Subcutaneous adipose tissue (tissue), 4 donors: Measurements from ENCODE around the gene RIIAD1. TPM values are rescaled to one million over a fixed set of nuclear protein-coding genes. Genes with fewer than 3 reads are reported as not detected.

Experiments used
- CTCF ChIP-seq: fragments of 450-650 bp; IDR thresholded peaks from one replicate; pipeline ENCODE4 v1.5.1; 2016; ENCODE audit warnings: low read depth, mild to moderate bottlenecking, control low read depth, antibody characterized with exemption, moderate library complexity
- total RNA-seq, 4 donors: library from RNA; depleted of rRNA; stranded (reverse); fragments of >200 nt; gene quantifications; one replicate each; pipeline ENCODE4 v1.1.0, GENCODE V29; 2016

RIIAD1 gene
- total RNA-seq, 4 donors from 2014 or later = not detected

- TF ChIP-seq CTCF = no peak
These were observed 31.8 kb upstream of the RIIAD1 start for GRCh38 chr1:151689494-151689893.

- TF ChIP-seq CTCF = no peak
These were observed 29.1 kb upstream of the RIIAD1 start for GRCh38 chr1:151692226-151692625.

- no peak for TF ChIP-seq CTCF
These were observed 28.2 kb upstream of the RIIAD1 start for GRCh38 chr1:151693057-151693651.

GRCh38 chr1:151701515-151701914, 19.8 kb upstream of the RIIAD1 start:
- no peak for TF ChIP-seq CTCF

- TF ChIP-seq CTCF = no peak
These were observed 18.4 kb upstream of the RIIAD1 start for GRCh38 chr1:151702936-151703335.

GRCh38 chr1:151703813-151704212, 17.5 kb upstream of the RIIAD1 start:
- TF ChIP-seq CTCF = no peak

- TF ChIP-seq CTCF = no peak
These were observed 17.1 kb upstream of the RIIAD1 start for GRCh38 chr1:151704246-151704645.
